Spleen (tissue), 7 donors: ENCODE results near the gene B3GALNT1.

Experiments used
- POLR2A ChIP-seq, 3 donors: fragments of 450-650 bp; IDR thresholded peaks; one replicate each; pipeline ENCODE4 v1.5.1; 2017; ENCODE audit warnings: antibody characterized with exemption in 3 of 3, mild to moderate bottlenecking in 1 of 3
- TF ChIP-seq, protein P1 (sequence below), 11 experiments: fragments of 200-600 bp in 7 of 11; fragments of 450-650 bp in 4 of 11; sonication (generic) in 4 of 11; IDR thresholded peaks in 8 of 11; conservative IDR thresholded peaks in 3 of 11; 1 replicate in 7 of 11; 2 replicates in 4 of 11; pipeline versions ENCODE4 v1.4.0 to v1.8.0; 2016 to 2021; ENCODE audit warnings: antibody characterized with exemption in 11 of 11, inconsistent platforms in 4 of 11, mild to moderate bottlenecking in 1 of 11
- donor health status: DM: no; HTN: no; CAD: no; lungs with moderate emphysema.
- donor health status: DM: no; HTN: no; CAD: no.
- donor health status: DM: no; HTN: no; CAD: no.

DNA sequence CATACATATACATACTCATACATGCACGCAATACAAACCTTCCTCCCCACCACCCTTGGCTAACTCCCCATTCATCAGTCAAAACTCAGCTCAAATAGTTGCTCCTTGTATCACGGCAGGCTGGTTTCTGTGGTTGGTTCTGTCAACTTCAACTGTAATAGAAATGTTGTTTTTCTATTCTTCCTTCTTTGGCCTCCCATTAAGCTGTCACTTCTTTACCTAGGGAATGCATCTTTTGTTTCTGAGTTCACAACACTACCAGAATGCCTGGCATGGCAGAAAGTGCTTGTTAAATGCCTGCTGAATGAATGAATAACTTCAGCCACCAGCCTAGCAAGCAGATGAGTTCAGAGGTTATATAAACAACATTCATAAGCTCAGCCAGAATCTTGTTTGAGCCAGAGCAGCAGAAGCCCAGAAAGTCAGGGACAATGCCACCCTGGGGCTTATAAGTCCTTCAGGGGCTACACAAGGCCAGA is 63.1 kb downstream of the B3GALNT1 start:
- TF ChIP-seq, protein P1, sequence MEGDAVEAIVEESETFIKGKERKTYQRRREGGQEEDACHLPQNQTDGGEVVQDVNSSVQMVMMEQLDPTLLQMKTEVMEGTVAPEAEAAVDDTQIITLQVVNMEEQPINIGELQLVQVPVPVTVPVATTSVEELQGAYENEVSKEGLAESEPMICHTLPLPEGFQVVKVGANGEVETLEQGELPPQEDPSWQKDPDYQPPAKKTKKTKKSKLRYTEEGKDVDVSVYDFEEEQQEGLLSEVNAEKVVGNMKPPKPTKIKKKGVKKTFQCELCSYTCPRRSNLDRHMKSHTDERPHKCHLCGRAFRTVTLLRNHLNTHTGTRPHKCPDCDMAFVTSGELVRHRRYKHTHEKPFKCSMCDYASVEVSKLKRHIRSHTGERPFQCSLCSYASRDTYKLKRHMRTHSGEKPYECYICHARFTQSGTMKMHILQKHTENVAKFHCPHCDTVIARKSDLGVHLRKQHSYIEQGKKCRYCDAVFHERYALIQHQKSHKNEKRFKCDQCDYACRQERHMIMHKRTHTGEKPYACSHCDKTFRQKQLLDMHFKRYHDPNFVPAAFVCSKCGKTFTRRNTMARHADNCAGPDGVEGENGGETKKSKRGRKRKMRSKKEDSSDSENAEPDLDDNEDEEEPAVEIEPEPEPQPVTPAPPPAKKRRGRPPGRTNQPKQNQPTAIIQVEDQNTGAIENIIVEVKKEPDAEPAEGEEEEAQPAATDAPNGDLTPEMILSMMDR (IDR thresholded peaks at IDR 0.05 in 8 of 11, conservative IDR thresholded peaks at IDR 0.05 in 3 of 11): no peak
- no peak for TF ChIP-seq POLR2A (IDR thresholded peaks at IDR 0.05)
